Hepatocyte (in vitro differentiated cells): ENCODE measurements around the gene LRRC45.

Source experiments
- CTCF ChIP-seq: fragments of 200-600 bp; sonication (generic); IDR thresholded peaks from 2 replicates; pipeline ENCODE4 v1.5.1; 2016; ENCODE audit warnings: antibody characterized with exemption, mild to moderate bottlenecking; ENCODE audit not compliant: poor library complexity
- EZH2 ChIP-seq: fragments of 200-600 bp; sonication (generic); IDR thresholded peaks from 2 replicates; pipeline ENCODE4 v1.6.1; 2016; ENCODE audit warnings: antibody characterized with exemption, mild to moderate bottlenecking, borderline replicate concordance

DNA sequence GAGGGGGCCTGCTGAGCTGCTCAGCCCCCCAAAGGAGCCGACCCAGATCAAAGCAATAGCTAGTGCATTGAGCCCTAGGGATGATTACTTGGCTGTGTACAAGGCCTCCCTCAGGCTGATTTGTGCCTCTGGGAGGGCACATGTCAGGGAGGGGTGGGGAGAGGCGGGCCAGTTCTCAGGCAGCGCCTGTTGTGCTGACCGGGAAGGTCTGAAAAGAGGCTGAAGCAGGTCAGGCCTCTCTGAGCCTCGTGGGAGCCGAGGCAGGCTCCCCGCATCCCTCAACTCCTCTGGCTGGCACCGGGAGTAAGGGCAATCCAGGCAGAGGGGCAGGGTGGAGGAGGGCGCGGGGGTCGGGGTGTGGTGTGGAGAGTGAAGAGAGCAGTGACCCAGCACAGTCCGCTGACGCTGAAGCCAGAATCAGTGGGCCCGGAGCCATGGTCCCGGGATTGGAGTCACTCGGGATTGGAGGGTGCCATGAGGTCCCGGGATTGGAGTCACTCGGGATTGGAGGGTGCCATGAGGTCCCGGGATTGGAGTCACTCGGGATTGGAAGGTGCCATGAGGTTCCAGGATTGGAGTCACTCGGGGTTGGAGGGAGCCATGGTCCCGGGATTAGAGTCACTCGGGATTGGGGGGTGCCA lies 11.4 kb downstream of the LRRC45 start:
- TF ChIP-seq EZH2: no peak
- TF ChIP-seq CTCF: no peak
